GM12878 (cell line): ENCODE data around the gene PRKG1. TPM values are rescaled to one million over a fixed set of nuclear protein-coding genes. Genes with fewer than 3 reads are reported as not detected.
A peak's percentile ranks its signal among the peaks of the same experiment; 100 is the strongest.

Source experiments
- ATAC-seq: fragments of 200-7000 bp; cut with Tn5 transposase; 3 replicates; pipeline ENCODE4 v1.9.1; 2020; ENCODE audit warnings: mild to moderate bottlenecking, moderate library complexity
- BruUV-seq: library from RNA; stranded (reverse); fragments of 400-500 nt; replicated peaks from 2 replicates; lab custom pipeline; 2021; lab: Mats Ljungman, UMichigan
- CTCF ChIA-PET: fragments of 300-600 bp; sonication (Branson Sonifier 250); formaldehyde crosslinking; extraction: SDS; loops from one replicate; lab custom pipeline; 2021; ENCODE audit warnings: inconsistent platforms; lab: Yijun Ruan, JAX
- POLR2A ChIA-PET: fragments of 350-600 bp; formaldehyde crosslinking; extraction: SDS; loops from one replicate; lab custom pipeline; 2021; ENCODE audit warnings: inconsistent platforms; lab: Charles Lee
- RAD21 ChIA-PET: fragments of 300-600 bp; sonication (Branson Sonifier 250); formaldehyde crosslinking; loops from one replicate; lab custom pipeline; 2023; ENCODE audit warnings: antibody characterized with exemption; ENCODE audit not compliant: unreplicated experiment; lab: Charles Lee
- SMC1A ChIA-PET: fragments of 300-600 bp; sonication (Branson Sonifier 250); formaldehyde crosslinking; loops from one replicate; lab custom pipeline; 2023; ENCODE audit not compliant: unreplicated experiment, uncharacterized antibody; lab: Charles Lee
- DNase-seq: peaks from one replicate; pipeline ENCODE4 v3.0.0-alpha.2; 2011; ENCODE audit warnings: low read depth, low spot score
- FAIRE-seq: peaks from 3 replicates; lab custom pipeline; 2011; peaks lifted over from hg19 to GRCh38; lab: Jason Lieb, UNC
- H2AFZ ChIP-seq: 2 replicates; pipeline ENCODE4 v1.6.0; 2011; ENCODE audit warnings: low read depth, low read length, control low read depth; ENCODE audit not compliant: control insufficient read depth
- H3K27ac ChIP-seq: 2 replicates; pipeline ENCODE4 v1.5.1; 2011; ENCODE audit warnings: control low read depth; ENCODE audit not compliant: control insufficient read depth, insufficient read depth
- H3K27me3 ChIP-seq, 2 experiments: replicated peaks in 1 of 2; 2 replicates each; pipeline versions ENCODE4 v1.6.0 to v1.6.1; 2011; ENCODE audit warnings: low read length in 1 of 2; ENCODE audit not compliant: control insufficient read depth in 2 of 2, insufficient read depth in 2 of 2
- H3K36me3 ChIP-seq, 2 experiments: 2 replicates each; pipeline ENCODE4 v1.5.1; 2011; ENCODE audit warnings: low read length in 1 of 2; ENCODE audit not compliant: control insufficient read depth in 2 of 2, insufficient read depth in 2 of 2
- H3K4me1 ChIP-seq: 2 replicates; pipeline ENCODE4 v1.6.1; 2011; ENCODE audit warnings: mild to moderate bottlenecking, low read length, moderate library complexity, mixed read lengths; ENCODE audit not compliant: control insufficient read depth, insufficient read depth
- H3K4me2 ChIP-seq: 2 replicates; pipeline ENCODE4 v1.6.0; 2011; ENCODE audit warnings: control low read depth; ENCODE audit not compliant: control insufficient read depth, insufficient read depth
- H3K4me3 ChIP-seq: fragments of 200-600 bp; sonication (generic); 2 replicates; pipeline ENCODE4 v1.5.1; 2016
- H3K79me2 ChIP-seq: 2 replicates; pipeline ENCODE4 v1.6.0; 2011; ENCODE audit warnings: low read length; ENCODE audit not compliant: control insufficient read depth, insufficient read depth
- H3K9ac ChIP-seq: 2 replicates; pipeline ENCODE4 v1.8.0; 2011; ENCODE audit warnings: low read length, control low read depth, mixed read lengths; ENCODE audit not compliant: control insufficient read depth, insufficient read depth
- H3K9me3 ChIP-seq: replicated peaks from 3 replicates; pipeline ENCODE4 v1.5.1; 2011; ENCODE audit warnings: mild to moderate bottlenecking, low read length; ENCODE audit not compliant: control insufficient read depth, insufficient read depth
- H4K20me1 ChIP-seq: 2 replicates; pipeline ENCODE4 v1.6.0; 2011; ENCODE audit not compliant: control insufficient read depth, insufficient read depth
- CHD2 ChIP-seq: IDR thresholded peaks from 2 replicates; pipeline ENCODE4 v1.6.1; 2011; ENCODE audit warnings: low read depth, low read length, improper control_type of control experiment, borderline replicate concordance
- CHD4 ChIP-seq: fragments of 200-600 bp; sonication (generic); IDR thresholded peaks from 2 replicates; pipeline ENCODE4 v1.6.1; 2016; ENCODE audit warnings: mild to moderate bottlenecking
- CREB1 ChIP-seq: IDR thresholded peaks from 2 replicates; pipeline ENCODE4 v1.6.1; 2012; ENCODE audit warnings: low read depth, mild to moderate bottlenecking, inconsistent platforms
- FOS ChIP-seq: IDR thresholded peaks from 3 replicates; pipeline ENCODE4 v1.6.1; 2011; ENCODE audit warnings: borderline replicate concordance; ENCODE audit not compliant: insufficient read length; ENCODE audit errors: extremely low read depth
- FOXM1 ChIP-seq: IDR thresholded peaks from 2 replicates; pipeline ENCODE4 v1.6.1; 2012; ENCODE audit warnings: low read depth, mild to moderate bottlenecking, inconsistent platforms, low read length, moderate library complexity
- GABPA ChIP-seq: IDR thresholded peaks from 2 replicates; pipeline ENCODE4 v1.6.1; 2014; ENCODE audit warnings: antibody characterized with exemption, low read depth, mild to moderate bottlenecking, inconsistent platforms
- HCFC1 ChIP-seq: fragments of 150-350 bp; IDR thresholded peaks from 2 replicates; pipeline ENCODE4 v1.6.1; 2014; ENCODE audit warnings: low read length
- HDGF ChIP-seq: fragments of 450-650 bp; IDR thresholded peaks from 2 replicates; pipeline ENCODE4 v1.6.1; 2016; ENCODE audit warnings: antibody characterized with exemption
- IKZF1 ChIP-seq: fragments of 450-650 bp; conservative IDR thresholded peaks from 2 replicates; pipeline ENCODE4 v1.6.1; 2017; ENCODE audit warnings: antibody characterized with exemption, mild to moderate bottlenecking
- NFYB ChIP-seq: IDR thresholded peaks from 2 replicates; pipeline ENCODE4 v1.6.1; 2011; ENCODE audit warnings: low read depth, mild to moderate bottlenecking, low read length, improper control_type of control experiment, moderate library complexity; ENCODE audit not compliant: insufficient read depth
- POLR2AphosphoS2 ChIP-seq: IDR thresholded peaks from 2 replicates; pipeline ENCODE4 v1.6.1; 2011; ENCODE audit warnings: low read depth, mild to moderate bottlenecking, low read length, improper control_type of control experiment, moderate library complexity
- SIN3A ChIP-seq: IDR thresholded peaks from 2 replicates; pipeline ENCODE4 v1.6.1; 2012; ENCODE audit warnings: low read depth, low read length, improper control_type of control experiment
- SMAD5 ChIP-seq: IDR thresholded peaks from 2 replicates; pipeline ENCODE4 v1.6.1; 2016; ENCODE audit warnings: antibody characterized with exemption, low read depth
- SMC3 ChIP-seq: IDR thresholded peaks from 2 replicates; pipeline ENCODE4 v1.6.1; 2011; ENCODE audit warnings: low read length, improper control_type of control experiment, borderline replicate concordance
- WGBS: methylation state at CpG from one replicate; pipeline ENCODE4 v1.1.6; 2016; ENCODE audit warnings: low lambda C conversion rate; ENCODE audit not compliant: insufficient replicate concordance, insufficient coverage; ENCODE audit errors: missing lambda C conversion rate; 5-methylcytosine and 5-hydroxymethylcytosine counted together
- in situ Hi-C: fragments of 300-500 bp; cut with MboI; formaldehyde crosslinking; loops from 9 replicates; pipeline ENCODE4 v1.14.3; 2018; ENCODE audit warnings: mixed read lengths
- intact Hi-C: fragments of 100-400 bp; cut with micrococcal nuclease; formaldehyde crosslinking; loops from one replicate; pipeline ENCODE4 v1.14.2; 2022; ENCODE audit not compliant: unreplicated experiment
- polyA plus RNA-seq, 11 experiments: library from polyadenylated mRNA; depleted of rRNA in 4 of 11; unstranded in 6 of 11; stranded (reverse) in 5 of 11; fragments of >200 nt; fragmentation: Nextera tagmentation in 4 of 11; fragmentation: Illumina TruSeq in 1 of 11; extraction: Ambion mirVana in 4 of 11; extraction: Trizol in 1 of 11; gene quantifications; 1 replicate in 1 of 11; 2 replicates in 10 of 11; pipeline versions ENCODE4 v1.2.1 to v1.2.3, GENCODE V29; 2011 to 2016; ENCODE audit warnings: inconsistent platforms in 2 of 11, missing spikeins in 2 of 11, low read depth in 1 of 11
- total RNA-seq, 4 experiments: library from RNA; depleted of rRNA in 3 of 4; stranded (reverse); fragments of >200 nt in 3 of 4; fragmentation: Illumina TruSeq in 1 of 4; extraction: Trizol in 1 of 4; gene quantifications; 2 replicates each; pipeline versions ENCODE4 v1.2.1 to v1.2.3, GENCODE V29; 2013 to 2021
- TF ChIP-seq, protein P1 (sequence below): fragments of 450-650 bp; IDR thresholded peaks from 2 replicates; pipeline ENCODE4 v1.6.1; 2017; ENCODE audit warnings: mild to moderate bottlenecking
- TF ChIP-seq, protein P2 (sequence below): IDR thresholded peaks from 2 replicates; pipeline ENCODE4 v1.6.1; 2012; ENCODE audit warnings: low read length, inconsistent platforms
- TF ChIP-seq, protein P3 (sequence below): IDR thresholded peaks from 2 replicates; pipeline ENCODE4 v1.6.1; 2011; ENCODE audit warnings: mild to moderate bottlenecking, low read depth, low read length, moderate library complexity; ENCODE audit not compliant: insufficient replicate concordance

Gene PRKG1
- total and polyA plus RNA-seq, 10 of the 15 experiments (the other 5 are each of a cell fraction or from before 2014, with no cell fraction given) = 0.04 to 0.05 TPM; not detected in 8

DNA sequence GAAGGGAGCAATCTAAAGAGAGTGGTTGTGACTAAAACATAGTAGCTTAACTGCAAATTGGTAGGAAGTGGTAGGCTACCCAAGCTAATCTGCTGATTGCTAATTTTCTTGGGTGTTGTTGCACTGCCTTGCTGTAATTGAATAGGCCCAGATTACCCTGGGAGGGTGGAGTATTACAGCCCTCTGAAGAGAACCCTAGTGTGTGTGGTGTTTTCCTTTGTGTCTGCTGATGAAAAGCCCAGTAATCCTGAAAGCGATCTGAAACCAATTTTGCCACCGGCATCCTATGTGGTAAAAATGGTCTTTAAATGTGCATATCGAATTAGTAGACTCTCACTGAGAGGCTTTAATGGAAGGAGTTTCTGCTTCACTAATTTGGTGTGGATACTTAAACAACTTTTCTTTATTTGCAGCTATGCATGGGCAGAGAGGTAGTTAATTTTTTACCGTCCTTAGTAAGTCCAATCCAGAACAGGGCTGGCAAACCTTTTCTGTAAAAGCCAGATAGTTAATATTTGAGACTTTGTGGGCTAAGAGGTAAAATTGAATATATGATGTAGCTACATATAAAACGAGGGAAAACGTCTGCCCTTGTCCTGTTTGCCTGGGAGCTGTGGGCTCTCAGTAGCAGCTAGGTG, 532.7 kb downstream of the PRKG1 start:
- no peak overlapping the region for H3K4me3 ChIP-seq
- in situ Hi-C loops = no loop called here
- ATAC-seq (peak; percentile 46; the same call in 2 of the 3 replicates), DNase-seq (no peak), FAIRE-seq (no peak)
- CTCF ChIA-PET = interaction anchor here (3.2 kb wide), 1 partner anchor 10 kb away, joined by 6 read pairs; no protein-coding TSS in a partner anchor
- WGBS = 35% methylated on average over 6 of the region's 6 CpGs
- H3K9ac ChIP-seq = no peak overlapping the region
- H3K4me2 ChIP-seq = no peak overlapping the region
- no peak overlapping the region for H3K27ac ChIP-seq
- RAD21 ChIA-PET = interaction anchor here (1.3 kb wide), 1 partner anchor 11 kb away, joined by 4 read pairs; no protein-coding TSS in a partner anchor
- no peaks in the 10 kb centered on the region for H3K9me3 ChIP-seq
- intact Hi-C loops = no loop called here
- H3K79me2 ChIP-seq = no peaks in the 10 kb centered on the region
- no peaks in the 10 kb centered on the region for H4K20me1 ChIP-seq
- no peaks in the 10 kb centered on the region for H3K27me3 ChIP-seq
- BruUV-seq = no TSS peak
- POLR2A ChIA-PET = no interaction called here
- TF ChIP-seq, protein P1, sequence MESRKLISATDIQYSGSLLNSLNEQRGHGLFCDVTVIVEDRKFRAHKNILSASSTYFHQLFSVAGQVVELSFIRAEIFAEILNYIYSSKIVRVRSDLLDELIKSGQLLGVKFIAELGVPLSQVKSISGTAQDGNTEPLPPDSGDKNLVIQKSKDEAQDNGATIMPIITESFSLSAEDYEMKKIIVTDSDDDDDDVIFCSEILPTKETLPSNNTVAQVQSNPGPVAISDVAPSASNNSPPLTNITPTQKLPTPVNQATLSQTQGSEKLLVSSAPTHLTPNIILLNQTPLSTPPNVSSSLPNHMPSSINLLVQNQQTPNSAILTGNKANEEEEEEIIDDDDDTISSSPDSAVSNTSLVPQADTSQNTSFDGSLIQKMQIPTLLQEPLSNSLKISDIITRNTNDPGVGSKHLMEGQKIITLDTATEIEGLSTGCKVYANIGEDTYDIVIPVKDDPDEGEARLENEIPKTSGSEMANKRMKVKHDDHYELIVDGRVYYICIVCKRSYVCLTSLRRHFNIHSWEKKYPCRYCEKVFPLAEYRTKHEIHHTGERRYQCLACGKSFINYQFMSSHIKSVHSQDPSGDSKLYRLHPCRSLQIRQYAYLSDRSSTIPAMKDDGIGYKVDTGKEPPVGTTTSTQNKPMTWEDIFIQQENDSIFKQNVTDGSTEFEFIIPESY = no peak
- no peak for TF ChIP-seq IKZF1
- no peak for TF ChIP-seq CREB1
- no peak for TF ChIP-seq NFYB
- TF ChIP-seq CHD2 = no peak
- TF ChIP-seq SMC3 = no peak
- no peak for TF ChIP-seq HDGF
- TF ChIP-seq FOXM1 = no peak
- no peak for TF ChIP-seq SIN3A
- TF ChIP-seq HCFC1 = no peak
- no peak for TF ChIP-seq CHD4
- TF ChIP-seq SMAD5 = no peak
- TF ChIP-seq, protein P2, sequence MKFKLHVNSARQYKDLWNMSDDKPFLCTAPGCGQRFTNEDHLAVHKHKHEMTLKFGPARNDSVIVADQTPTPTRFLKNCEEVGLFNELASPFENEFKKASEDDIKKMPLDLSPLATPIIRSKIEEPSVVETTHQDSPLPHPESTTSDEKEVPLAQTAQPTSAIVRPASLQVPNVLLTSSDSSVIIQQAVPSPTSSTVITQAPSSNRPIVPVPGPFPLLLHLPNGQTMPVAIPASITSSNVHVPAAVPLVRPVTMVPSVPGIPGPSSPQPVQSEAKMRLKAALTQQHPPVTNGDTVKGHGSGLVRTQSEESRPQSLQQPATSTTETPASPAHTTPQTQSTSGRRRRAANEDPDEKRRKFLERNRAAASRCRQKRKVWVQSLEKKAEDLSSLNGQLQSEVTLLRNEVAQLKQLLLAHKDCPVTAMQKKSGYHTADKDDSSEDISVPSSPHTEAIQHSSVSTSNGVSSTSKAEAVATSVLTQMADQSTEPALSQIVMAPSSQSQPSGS = no peak
- TF ChIP-seq, protein P3, sequence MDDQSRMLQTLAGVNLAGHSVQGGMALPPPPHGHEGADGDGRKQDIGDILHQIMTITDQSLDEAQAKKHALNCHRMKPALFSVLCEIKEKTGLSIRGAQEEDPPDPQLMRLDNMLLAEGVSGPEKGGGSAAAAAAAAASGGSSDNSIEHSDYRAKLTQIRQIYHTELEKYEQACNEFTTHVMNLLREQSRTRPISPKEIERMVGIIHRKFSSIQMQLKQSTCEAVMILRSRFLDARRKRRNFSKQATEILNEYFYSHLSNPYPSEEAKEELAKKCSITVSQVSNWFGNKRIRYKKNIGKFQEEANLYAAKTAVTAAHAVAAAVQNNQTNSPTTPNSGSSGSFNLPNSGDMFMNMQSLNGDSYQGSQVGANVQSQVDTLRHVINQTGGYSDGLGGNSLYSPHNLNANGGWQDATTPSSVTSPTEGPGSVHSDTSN = no peak
- no peak for TF ChIP-seq POLR2AphosphoS2
- TF ChIP-seq FOS = no peak
- TF ChIP-seq GABPA = no peak
- SMC1A ChIA-PET = interaction anchor here (1.6 to 1.8 kb wide), 2 partner anchors 10 to 18 kb away, joined by 3 to 7 read pairs; no protein-coding TSS in a partner anchor
- no peaks in the 10 kb centered on the region for H3K4me1 ChIP-seq
- no peak overlapping the region for H2AFZ ChIP-seq
- no peaks in the 10 kb centered on the region for H3K36me3 ChIP-seq
